GM12801 (cell line): ENCODE data around the gene IKZF5.

Source experiments
- TF ChIP-seq, protein P1 (sequence below): IDR thresholded peaks from one replicate; pipeline ENCODE4 v1.5.1; 2011; ENCODE audit warnings: control low read depth; ENCODE audit not compliant: insufficient read length; ENCODE audit errors: extremely low read depth

The IKZF5 gene, protein sequence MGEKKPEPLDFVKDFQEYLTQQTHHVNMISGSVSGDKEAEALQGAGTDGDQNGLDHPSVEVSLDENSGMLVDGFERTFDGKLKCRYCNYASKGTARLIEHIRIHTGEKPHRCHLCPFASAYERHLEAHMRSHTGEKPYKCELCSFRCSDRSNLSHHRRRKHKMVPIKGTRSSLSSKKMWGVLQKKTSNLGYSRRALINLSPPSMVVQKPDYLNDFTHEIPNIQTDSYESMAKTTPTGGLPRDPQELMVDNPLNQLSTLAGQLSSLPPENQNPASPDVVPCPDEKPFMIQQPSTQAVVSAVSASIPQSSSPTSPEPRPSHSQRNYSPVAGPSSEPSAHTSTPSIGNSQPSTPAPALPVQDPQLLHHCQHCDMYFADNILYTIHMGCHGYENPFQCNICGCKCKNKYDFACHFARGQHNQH

DNA sequence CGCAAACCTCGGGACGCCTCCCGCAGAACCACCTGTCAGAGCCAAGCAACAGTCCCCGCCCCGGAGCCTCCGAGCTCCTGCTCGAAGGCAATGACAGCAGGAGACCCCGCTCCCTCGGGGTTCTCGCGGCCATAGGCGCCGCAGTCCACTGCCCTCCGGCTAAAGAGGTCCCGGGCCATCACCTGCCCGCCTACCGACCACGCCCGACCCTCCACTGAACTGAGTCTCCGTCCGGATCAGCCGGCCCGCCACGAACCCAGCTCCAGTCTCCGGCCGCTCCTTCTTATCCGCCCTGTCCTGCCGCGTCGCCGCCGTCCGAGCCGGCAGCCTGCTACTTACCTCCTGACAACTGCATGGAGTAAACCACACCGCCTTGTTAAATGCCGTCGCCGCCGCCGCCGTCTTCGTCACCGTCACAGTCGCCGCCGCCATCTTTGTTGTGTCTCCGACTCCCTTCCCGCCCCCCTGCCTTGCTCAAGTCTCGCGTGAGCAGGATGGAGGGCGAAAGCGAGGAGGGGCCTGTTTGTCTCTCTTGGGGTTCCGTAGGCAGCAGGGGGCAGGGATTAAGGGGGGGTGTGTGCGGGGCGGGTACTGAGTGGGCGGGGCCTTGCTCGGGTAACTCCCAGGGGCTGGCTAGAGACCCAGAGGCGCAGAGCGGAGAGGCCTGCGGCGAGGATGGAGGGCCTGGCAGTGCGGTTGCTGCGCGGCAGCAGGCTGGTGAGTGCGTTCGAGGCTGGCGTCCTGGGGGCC is at the start of gene IKZF5, which contains the start of gene ACADSB:
TSS of gene IKZF5 (minus strand) at position 441 of the 750 bp plus-strand sequence. CDS start 10,170 bp downstream, outside the sequence.
TSS of gene ACADSB (plus strand) at position 652 of the 750 bp plus-strand sequence. CDS start at position 676, 24 bp downstream.
- TF ChIP-seq, protein P1, sequence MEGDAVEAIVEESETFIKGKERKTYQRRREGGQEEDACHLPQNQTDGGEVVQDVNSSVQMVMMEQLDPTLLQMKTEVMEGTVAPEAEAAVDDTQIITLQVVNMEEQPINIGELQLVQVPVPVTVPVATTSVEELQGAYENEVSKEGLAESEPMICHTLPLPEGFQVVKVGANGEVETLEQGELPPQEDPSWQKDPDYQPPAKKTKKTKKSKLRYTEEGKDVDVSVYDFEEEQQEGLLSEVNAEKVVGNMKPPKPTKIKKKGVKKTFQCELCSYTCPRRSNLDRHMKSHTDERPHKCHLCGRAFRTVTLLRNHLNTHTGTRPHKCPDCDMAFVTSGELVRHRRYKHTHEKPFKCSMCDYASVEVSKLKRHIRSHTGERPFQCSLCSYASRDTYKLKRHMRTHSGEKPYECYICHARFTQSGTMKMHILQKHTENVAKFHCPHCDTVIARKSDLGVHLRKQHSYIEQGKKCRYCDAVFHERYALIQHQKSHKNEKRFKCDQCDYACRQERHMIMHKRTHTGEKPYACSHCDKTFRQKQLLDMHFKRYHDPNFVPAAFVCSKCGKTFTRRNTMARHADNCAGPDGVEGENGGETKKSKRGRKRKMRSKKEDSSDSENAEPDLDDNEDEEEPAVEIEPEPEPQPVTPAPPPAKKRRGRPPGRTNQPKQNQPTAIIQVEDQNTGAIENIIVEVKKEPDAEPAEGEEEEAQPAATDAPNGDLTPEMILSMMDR: no peak

DNA sequence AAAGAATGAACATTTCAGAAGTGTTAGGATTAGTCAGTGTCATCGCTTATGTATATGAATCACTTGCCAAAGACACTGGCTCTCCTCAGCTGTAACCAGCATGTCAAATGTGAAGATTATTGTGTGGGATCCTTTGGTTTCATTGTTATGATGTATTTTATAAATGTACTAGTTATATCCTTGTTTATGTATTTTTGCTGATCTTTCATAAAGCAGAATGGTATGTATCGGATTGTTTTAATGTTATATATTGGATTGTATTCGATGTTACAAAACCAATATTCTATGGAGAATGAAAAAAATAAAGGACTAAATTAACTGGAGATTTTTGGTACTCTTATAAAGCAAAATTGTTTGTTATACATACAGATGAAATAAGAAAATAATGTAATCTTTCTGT is 49.4 kb upstream of the IKZF5 start:
- TF ChIP-seq, protein P1: no peak

DNA sequence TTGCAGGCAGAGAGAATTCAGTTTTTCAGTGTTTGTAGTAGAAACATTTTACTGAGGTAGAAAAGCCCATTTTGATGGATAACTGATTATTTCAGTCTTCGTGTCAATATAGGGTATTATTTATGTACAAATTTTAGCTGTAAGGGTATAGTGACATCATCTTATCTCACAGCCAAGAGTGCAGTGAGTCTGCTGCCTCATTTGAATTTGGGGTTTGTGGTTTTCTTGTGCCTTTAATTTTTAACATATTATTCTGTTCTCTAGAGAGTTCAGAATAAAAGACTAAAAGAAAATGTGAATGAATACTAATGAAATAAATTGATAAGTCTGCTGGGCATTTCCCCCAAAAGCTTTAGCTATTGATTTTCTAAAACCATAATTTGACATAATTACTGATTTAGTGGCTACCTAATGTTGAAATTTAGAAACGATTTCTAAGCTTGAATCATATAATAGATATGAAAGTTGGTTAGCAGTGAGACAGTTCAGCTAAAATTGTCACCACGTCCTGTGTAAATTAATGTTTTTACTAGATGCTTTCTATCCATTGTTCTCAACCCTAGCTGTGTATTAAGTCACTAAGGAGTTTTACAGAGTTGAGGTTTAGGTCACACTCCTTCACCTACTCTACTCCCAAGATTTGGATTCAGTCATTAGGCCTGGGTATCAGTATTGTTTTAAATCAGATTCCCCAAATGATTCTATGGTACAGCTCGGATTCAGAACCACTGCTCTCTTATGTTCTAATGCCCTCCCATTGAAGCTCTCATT is 37.6 kb upstream of the IKZF5 start:
- TF ChIP-seq, protein P1: no peak

DNA sequence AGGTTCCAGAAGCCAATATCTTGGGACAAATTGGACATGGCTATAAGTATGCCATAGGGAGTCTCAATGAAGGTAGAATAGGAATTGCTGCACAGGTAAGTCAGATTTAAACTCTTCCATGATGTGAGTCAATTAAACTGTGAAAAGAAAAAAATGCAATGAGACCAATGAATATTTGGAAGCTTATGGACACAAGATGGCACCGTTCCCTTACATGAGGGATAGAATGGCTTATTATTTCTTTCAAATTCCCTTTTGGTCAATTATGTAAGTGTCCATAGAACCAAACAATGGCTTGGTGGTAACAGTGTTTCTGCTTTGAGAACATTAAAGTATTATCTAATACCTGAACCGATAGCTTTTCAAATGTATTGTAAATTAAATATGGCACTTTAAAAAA is 35.8 kb upstream of the IKZF5 start:
- TF ChIP-seq, protein P1: no peak

DNA sequence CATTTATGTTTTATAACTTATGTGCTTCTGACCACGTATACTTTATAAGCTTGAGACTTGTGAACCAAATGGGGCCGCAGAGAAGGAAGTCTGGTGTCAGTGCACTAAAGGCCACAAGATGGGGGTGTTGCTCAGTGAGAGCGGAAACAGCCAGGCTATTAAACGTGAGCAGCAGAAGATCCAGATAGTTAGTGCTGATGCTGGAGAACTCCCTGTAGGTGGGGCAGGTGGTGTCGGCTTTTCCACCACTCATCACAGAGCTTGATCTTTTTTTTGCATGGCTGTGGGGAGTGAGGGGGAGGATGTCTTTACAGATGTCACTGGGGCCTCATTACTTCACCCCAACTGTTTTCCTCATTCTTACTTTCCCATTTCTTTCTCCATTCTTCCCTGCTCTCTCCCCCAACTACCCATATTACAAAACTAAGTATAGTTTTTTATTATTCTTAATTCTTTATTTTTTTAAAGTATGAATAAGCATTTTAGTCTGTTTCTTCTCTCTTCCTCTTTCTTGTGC is 34.9 kb upstream of the IKZF5 start:
- TF ChIP-seq, protein P1: no peak

DNA sequence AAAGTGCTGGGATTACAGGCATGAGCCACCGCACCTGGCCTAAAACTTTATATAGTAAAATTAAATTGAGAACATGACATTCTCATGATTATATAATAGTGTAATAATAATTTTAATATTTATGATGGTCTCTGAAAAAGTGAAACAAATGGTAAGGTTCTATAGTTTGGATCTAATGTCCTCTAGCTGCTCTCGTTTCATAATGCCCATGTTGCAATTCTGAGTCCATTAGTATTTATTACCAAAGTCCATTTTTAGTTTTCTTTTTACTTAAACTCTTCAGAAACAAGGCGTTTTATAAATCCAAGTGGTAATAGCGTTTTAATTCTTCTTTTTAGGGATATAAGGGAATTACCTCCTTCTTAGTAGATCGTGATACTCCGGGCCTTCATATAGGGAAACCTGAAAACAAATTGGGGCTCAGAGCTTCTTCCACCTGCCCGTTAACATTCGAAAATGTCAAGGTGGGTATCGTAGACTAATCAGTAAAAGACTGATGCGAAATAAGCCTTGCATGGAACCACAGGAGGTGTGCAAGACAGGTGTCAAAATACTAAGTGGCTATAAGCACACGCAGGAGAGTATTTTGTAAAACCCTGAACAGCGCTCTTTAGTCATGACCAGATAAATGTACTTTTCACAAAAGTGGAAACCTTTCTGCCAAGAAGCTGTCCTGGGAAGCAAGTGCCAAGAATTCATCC is 34.3 kb upstream of the IKZF5 start:
- TF ChIP-seq, protein P1: no peak
